PC-3 (cell line): Measurements from ENCODE around the gene EPHB3.

Experiments used
- CTCF ChIP-seq: fragments of 300-600 bp; sonication (generic); conservative IDR thresholded peaks from 2 replicates; pipeline ENCODE4 v1.5.1; 2017; ENCODE audit warnings: antibody characterized with exemption, low read depth, mild to moderate bottlenecking, low read length
- EZH2 ChIP-seq: fragments of 300-600 bp; sonication (generic); IDR thresholded peaks from one replicate; pipeline ENCODE4 v1.6.1; 2017; ENCODE audit warnings: antibody characterized with exemption, mild to moderate bottlenecking, low read length; ENCODE audit not compliant: unreplicated experiment
- EZH2phosphoT487 ChIP-seq: fragments of 300-600 bp; sonication (generic); IDR thresholded peaks from 2 replicates; pipeline ENCODE4 v1.6.1; 2018; ENCODE audit warnings: mild to moderate bottlenecking, antibody characterized with exemption, low read length, borderline replicate concordance

- TF ChIP-seq EZH2 (no peak), CTCF (no peak), EZH2phosphoT487 (no peak)
These were observed 37.0 kb downstream of the EPHB3 start for GRCh38 chr3:184598574-184598927.
